ENCODE results near the gene HEPHL1.

DNA sequence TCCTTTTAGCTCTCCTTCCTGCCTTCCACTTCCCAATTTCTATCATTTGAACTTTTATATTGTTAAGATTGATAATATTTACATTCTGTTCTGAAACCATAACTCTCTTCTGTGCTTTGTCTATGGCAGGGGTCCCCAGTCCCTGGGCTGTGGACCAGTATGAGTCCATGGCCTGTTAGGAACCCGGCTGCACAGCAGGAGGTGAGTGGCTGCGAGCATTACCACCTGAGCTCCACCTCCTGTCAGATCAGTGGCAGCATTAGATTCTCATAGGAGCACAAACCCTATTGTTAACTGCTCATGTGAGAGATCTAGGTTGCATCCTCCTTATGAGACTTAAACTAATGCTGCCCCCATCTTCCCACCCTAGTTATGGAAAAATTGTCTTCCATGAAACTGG lies 48.4 kb upstream of the HEPHL1 start:
- no peak for TF ChIP-seq TAF1 (IDR thresholded peaks at IDR 0.05; ENCODE audit: low read depth, low read length)
- TF ChIP-seq POLR2A (IDR thresholded peaks at IDR 0.05; ENCODE audit: low read depth, low read length), result no peak
- TF ChIP-seq POLR2AphosphoS5 (IDR thresholded peaks at IDR 0.05; ENCODE audit: low read depth, low read length), result no peak
- no peak for TF ChIP-seq PAX5 (IDR thresholded peaks at IDR 0.05; ENCODE audit: insufficient read depth, low read length, severe bottlenecking)
